K562 (cell line): ENCODE data around the gene WBP2NL. TPM values are rescaled to one million over a fixed set of nuclear protein-coding genes. Genes with fewer than 3 reads are reported as not detected.

Experiments used
- GABPA ChIP-seq: fragments of 200-800 bp; sonication (Bioruptor generic); conservative IDR thresholded peaks from 2 replicates; pipeline ENCODE4 v1.6.1; 2016; ENCODE audit warnings: low read depth, missing genetic modification characterization, missing compliant biosample characterization
- MTA3 ChIP-seq: fragments of 450-650 bp; formaldehyde crosslinking; IDR thresholded peaks from 2 replicates; pipeline ENCODE4 v1.6.1; 2017; ENCODE audit warnings: mild to moderate bottlenecking, borderline replicate concordance
- RCOR1 ChIP-seq, 2 experiments: IDR thresholded peaks; 2 replicates each; pipeline ENCODE4 v1.6.1; 2012; ENCODE audit warnings: low read depth in 2 of 2, low read length in 2 of 2, borderline replicate concordance in 1 of 2, improper control_type of control experiment in 1 of 2
- SMC3 ChIP-seq: conservative IDR thresholded peaks from 2 replicates; pipeline ENCODE4 v1.6.1; 2011; ENCODE audit warnings: low read depth, low read length, improper control_type of control experiment; ENCODE audit not compliant: insufficient read depth
- SRF ChIP-seq, 2 experiments: fragments of 250-450, 450-650 bp in 1 of 2; sonication (Bioruptor Pico) in 1 of 2; sonication (generic) in 1 of 2; formaldehyde crosslinking; IDR thresholded peaks; 2 replicates each; pipeline versions ENCODE4 v1.5.0 to v1.5.1; 2020 to 2022; ENCODE audit warnings: mild to moderate bottlenecking in 1 of 2, missing genetic modification reagents in 1 of 2
- ZC3H8 ChIP-seq: fragments of 450-650 bp; IDR thresholded peaks from 2 replicates; pipeline ENCODE4 v1.6.1; 2017
- polyA plus RNA-seq, 8 experiments: library from polyadenylated mRNA; depleted of rRNA in 4 of 8; stranded (reverse) in 5 of 8; unstranded in 3 of 8; fragments of >200 nt; fragmentation: Nextera tagmentation in 2 of 8; fragmentation: Illumina TruSeq in 1 of 8; extraction: Ambion mirVana in 2 of 8; extraction: Trizol in 1 of 8; gene quantifications; 2 replicates each; pipeline versions ENCODE4 v1.2.1 to v1.2.3, GENCODE V29; 2011 to 2014; ENCODE audit warnings: inconsistent platforms in 1 of 8, missing spikeins in 1 of 8
- total RNA-seq, 7 experiments: library from RNA; depleted of rRNA in 6 of 7; stranded (reverse); fragments of >200 nt in 6 of 7; fragmentation: Illumina TruSeq in 2 of 7; extraction: Trizol in 2 of 7; gene quantifications; 2 replicates each; pipeline versions ENCODE4 v1.2.1 to v1.2.3, GENCODE V29; 2011 to 2021; ENCODE audit warnings: low replicate concordance in 1 of 7
- TF ChIP-seq, protein P1 (sequence below): fragments of 450-650 bp; IDR thresholded peaks from 2 replicates; pipeline ENCODE4 v1.6.1; 2016; ENCODE audit warnings: low read depth
- TF ChIP-seq, protein P2 (sequence below): fragments of 150-350 bp; IDR thresholded peaks from 2 replicates; pipeline ENCODE4 v1.6.1; 2014; ENCODE audit warnings: low read depth, mild to moderate bottlenecking, low read length, borderline replicate concordance

The WBP2NL gene
- total and polyA plus RNA-seq, 9 of the 15 experiments (the other 6 are each of a cell fraction or from before 2014, with no cell fraction given), result not detected

DNA sequence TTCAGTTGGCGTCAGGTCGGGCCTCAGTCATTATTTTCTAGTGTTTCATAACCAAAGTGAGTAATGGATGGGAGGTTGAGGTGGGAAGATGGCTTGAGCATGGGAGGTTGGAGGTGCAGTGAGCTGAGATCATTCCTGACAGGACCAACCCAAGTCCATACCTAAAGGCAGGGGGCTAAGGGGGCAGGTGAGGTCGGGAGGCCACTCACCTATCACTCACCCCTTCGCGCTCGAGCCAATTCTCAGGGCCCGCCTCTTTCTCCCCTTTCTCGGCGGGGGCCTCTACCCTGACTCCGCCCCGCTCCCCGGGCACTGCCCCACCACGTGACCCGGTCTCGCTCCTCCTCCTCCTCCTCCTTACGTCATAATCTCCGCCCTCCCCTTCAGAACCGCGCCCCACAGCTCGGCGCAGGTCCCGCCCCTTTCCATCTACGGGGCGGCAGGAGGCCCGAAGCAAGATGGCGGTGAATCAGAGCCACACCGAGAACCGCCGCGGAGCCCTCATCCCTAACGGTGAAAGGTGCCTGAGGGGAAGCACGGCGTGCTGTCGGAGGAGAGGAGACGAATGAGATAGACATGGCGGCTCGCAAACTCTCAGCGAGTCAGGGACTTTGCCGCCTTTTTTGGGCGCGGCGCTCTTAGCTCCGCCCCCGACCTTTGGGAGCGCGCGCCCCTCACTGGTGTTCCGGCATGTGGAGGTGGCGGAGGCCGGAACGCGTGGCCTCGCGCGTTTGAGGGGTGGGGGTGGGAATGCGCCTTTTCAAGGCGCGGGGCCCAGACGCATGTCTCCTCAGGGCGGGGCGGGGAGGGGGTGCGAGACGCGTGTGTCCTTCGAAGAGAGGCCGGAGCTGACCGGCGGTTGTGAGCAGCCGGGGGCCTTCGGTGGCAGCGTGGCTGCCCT is at the start of gene WBP2NL (continued):
- no peak for TF ChIP-seq SMC3
- TF ChIP-seq, protein P1, sequence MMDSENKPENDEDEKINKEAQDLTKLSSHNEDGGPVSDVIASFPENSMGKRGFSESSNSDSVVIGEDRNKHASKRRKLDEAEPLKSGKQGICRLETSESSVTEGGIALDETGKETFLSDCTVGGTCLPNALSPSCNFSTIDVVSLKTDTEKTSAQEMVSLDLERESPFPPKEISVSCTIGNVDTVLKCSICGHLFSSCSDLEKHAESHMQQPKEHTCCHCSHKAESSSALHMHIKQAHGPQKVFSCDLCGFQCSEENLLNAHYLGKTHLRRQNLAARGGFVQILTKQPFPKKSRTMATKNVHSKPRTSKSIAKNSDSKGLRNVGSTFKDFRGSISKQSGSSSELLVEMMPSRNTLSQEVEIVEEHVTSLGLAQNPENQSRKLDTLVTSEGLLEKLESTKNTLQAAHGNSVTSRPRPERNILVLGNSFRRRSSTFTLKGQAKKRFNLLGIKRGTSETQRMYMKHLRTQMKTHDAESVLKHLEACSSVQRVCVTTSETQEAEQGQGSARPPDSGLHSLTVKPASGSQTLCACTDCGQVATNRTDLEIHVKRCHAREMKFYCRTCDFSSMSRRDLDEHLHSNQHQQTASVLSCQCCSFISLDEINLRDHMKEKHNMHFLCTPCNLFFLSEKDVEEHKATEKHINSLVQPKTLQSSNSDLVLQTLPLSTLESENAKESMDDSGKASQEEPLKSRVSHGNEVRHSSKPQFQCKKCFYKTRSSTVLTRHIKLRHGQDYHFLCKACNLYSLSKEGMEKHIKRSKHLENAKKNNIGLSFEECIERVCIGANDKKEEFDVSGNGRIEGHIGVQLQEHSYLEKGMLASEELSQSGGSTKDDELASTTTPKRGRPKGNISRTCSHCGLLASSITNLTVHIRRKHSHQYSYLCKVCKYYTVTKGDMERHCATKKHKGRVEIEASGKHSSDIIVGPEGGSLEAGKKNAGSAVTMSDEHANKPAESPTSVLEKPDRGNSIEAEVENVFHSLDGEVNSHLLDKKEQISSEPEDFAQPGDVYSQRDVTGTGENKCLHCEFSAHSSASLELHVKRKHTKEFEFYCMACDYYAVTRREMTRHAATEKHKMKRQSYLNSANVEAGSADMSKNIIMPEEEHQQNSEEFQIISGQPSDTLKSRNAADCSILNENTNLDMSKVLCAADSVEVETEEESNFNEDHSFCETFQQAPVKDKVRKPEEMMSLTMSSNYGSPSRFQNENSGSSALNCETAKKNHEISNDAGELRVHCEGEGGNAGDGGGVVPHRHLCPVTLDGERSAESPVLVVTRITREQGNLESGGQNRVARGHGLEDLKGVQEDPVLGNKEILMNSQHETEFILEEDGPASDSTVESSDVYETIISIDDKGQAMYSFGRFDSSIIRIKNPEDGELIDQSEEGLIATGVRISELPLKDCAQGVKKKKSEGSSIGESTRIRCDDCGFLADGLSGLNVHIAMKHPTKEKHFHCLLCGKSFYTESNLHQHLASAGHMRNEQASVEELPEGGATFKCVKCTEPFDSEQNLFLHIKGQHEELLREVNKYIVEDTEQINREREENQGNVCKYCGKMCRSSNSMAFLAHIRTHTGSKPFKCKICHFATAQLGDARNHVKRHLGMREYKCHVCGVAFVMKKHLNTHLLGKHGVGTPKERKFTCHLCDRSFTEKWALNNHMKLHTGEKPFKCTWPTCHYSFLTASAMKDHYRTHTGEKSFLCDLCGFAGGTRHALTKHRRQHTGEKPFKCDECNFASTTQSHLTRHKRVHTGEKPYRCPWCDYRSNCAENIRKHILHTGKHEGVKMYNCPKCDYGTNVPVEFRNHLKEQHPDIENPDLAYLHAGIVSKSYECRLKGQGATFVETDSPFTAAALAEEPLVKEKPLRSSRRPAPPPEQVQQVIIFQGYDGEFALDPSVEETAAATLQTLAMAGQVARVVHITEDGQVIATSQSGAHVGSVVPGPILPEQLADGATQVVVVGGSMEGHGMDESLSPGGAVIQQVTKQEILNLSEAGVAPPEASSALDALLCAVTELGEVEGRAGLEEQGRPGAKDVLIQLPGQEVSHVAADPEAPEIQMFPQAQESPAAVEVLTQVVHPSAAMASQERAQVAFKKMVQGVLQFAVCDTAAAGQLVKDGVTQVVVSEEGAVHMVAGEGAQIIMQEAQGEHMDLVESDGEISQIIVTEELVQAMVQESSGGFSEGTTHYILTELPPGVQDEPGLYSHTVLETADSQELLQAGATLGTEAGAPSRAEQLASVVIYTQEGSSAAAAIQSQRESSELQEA, result peak; percentile 85
- no peak for TF ChIP-seq GABPA (tag)
- TF ChIP-seq SRF (CRISPR knock-in tag; IDR thresholded peaks at IDR 0.05), result no peak
- TF ChIP-seq, protein P2, sequence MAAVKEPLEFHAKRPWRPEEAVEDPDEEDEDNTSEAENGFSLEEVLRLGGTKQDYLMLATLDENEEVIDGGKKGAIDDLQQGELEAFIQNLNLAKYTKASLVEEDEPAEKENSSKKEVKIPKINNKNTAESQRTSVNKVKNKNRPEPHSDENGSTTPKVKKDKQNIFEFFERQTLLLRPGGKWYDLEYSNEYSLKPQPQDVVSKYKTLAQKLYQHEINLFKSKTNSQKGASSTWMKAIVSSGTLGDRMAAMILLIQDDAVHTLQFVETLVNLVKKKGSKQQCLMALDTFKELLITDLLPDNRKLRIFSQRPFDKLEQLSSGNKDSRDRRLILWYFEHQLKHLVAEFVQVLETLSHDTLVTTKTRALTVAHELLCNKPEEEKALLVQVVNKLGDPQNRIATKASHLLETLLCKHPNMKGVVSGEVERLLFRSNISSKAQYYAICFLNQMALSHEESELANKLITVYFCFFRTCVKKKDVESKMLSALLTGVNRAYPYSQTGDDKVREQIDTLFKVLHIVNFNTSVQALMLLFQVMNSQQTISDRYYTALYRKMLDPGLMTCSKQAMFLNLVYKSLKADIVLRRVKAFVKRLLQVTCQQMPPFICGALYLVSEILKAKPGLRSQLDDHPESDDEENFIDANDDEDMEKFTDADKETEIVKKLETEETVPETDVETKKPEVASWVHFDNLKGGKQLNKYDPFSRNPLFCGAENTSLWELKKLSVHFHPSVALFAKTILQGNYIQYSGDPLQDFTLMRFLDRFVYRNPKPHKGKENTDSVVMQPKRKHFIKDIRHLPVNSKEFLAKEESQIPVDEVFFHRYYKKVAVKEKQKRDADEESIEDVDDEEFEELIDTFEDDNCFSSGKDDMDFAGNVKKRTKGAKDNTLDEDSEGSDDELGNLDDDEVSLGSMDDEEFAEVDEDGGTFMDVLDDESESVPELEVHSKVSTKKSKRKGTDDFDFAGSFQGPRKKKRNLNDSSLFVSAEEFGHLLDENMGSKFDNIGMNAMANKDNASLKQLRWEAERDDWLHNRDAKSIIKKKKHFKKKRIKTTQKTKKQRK, result no peak
- TF ChIP-seq RCOR1 (IDR thresholded peaks at IDR 0.05; ENCODE audit: borderline replicate concordance in 1 of 2, low read depth in 2 of 2, low read length in 2 of 2), result no peak
- no peak for TF ChIP-seq ZC3H8
- TF ChIP-seq MTA3, result no peak
- TF ChIP-seq, all 486 proteins: peak for 12
